ENCODE results near the gene VTN. TPM values are rescaled to one million over a fixed set of nuclear protein-coding genes. Genes with fewer than 3 reads are reported as not detected.
A peak's percentile ranks its signal among the peaks of the same experiment; 100 is the strongest.
"Not testable (repeated sequence)": the region's sequence is repeated elsewhere in the genome, so short reads cannot be mapped to it uniquely, and the experiment has no call there.

Gene VTN
- total RNA-seq, 1 donor from 2014 or later = 1.3 TPM

DNA sequence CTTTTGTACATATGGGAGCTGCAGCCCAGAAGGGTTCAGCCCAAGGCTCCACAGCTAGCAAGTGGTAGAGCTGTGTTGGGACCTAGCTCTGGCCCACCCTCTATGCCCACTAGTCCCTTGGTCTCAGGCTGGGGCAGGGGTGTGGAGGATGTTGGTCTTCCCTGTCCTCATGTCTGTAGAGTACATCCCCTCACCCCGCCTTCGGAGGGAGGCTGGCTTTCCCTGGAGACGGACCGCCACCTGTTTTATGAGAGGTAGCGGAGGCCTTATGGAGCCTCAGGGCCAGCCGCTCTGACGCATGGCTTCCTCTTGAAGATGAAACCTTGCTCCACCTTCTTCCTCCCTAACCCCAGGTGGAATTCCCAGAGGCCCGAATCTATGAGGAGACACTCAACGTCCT lies 26.1 kb downstream of the VTN start:
- intact Hi-C loops (cut with DNase I) = no loop called here
- peaks cover 31% of the 10 kb centered on the region for H3K4me1 ChIP-seq
- no peak overlapping the region for H3K27ac ChIP-seq
- TF ChIP-seq, protein P1, sequence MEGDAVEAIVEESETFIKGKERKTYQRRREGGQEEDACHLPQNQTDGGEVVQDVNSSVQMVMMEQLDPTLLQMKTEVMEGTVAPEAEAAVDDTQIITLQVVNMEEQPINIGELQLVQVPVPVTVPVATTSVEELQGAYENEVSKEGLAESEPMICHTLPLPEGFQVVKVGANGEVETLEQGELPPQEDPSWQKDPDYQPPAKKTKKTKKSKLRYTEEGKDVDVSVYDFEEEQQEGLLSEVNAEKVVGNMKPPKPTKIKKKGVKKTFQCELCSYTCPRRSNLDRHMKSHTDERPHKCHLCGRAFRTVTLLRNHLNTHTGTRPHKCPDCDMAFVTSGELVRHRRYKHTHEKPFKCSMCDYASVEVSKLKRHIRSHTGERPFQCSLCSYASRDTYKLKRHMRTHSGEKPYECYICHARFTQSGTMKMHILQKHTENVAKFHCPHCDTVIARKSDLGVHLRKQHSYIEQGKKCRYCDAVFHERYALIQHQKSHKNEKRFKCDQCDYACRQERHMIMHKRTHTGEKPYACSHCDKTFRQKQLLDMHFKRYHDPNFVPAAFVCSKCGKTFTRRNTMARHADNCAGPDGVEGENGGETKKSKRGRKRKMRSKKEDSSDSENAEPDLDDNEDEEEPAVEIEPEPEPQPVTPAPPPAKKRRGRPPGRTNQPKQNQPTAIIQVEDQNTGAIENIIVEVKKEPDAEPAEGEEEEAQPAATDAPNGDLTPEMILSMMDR (IDR thresholded peaks at IDR 0.05) = no peak
- H3K27me3 ChIP-seq (ENCODE audit: low read depth) = no peaks in the 10 kb centered on the region
- ATAC-seq (no peak), DNase-seq (no peak)
- H3K9me3 ChIP-seq = no peaks in the 10 kb centered on the region
- H3K36me3 ChIP-seq = peaks cover 97% of the 10 kb centered on the region
- H3K4me3 ChIP-seq = no peak overlapping the region

DNA sequence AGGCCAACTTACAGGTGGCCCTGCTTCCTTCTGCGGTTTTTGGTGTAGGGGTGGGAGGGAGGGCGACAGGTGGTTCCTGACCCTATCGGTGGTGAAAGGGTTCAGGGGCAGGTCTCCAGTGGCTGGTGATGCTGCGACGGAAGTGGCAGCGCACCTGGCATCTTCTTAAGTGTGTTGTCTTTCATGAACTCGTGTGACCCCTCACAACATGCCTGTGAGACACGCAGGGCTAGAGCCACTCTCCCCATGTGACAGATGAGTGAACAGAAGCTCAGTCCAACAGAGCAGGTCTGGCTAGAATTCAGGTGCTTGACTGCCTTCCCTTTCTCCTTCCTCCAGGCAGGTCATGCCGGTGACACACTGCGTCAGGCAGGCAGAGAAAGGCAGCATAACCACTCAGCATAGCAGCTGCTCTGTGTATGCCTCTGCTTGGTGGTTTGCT lies 26.6 kb downstream of the VTN start:
- intact Hi-C loops (cut with DNase I) = no loop called here
- TF ChIP-seq, protein P1 (IDR thresholded peaks at IDR 0.05) = no peak
- Histone ChIP-seq H3K4me3 (no peak overlapping the region), H3K36me3 (peaks cover 92% of the 10 kb centered on the region), H3K4me1 (peaks cover 36% of the 10 kb centered on the region), H3K27ac (no peak overlapping the region), H3K9me3 (no peaks in the 10 kb centered on the region), H3K27me3 (ENCODE audit: low read depth) (no peaks in the 10 kb centered on the region)
- DNase-seq (no peak), ATAC-seq (no peak)

DNA sequence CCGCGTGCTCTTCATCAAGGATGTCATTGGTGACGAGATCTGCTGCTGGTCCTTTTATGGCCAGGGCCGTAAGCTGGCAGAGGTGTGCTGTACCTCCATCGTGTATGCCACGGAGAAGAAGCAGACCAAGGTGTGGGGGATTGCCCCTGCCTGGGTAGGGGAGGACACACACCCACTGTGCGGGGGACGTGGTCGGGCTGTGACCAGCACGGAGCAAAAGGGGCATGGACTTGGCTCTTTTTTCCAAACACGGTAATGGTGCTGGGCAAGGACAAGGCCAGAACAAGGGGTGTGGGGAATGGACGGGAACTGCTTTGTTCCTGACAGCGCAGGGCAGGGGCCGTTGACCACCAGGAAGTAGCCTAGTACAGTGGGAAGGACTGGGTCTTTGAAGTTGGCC lies 27.8 kb downstream of the VTN start:
- Histone ChIP-seq H3K36me3 (peaks cover 80% of the 10 kb centered on the region), H3K4me3 (no peak overlapping the region), H3K27me3 (ENCODE audit: low read depth) (no peaks in the 10 kb centered on the region), H3K27ac (no peak overlapping the region), H3K4me1 (peaks cover 45% of the 10 kb centered on the region), H3K9me3 (no peaks in the 10 kb centered on the region)
- DNase-seq (no peak), ATAC-seq (no peak)
- TF ChIP-seq, protein P1 (IDR thresholded peaks at IDR 0.05) = no peak
- intact Hi-C loops (cut with DNase I) = no loop called here

DNA sequence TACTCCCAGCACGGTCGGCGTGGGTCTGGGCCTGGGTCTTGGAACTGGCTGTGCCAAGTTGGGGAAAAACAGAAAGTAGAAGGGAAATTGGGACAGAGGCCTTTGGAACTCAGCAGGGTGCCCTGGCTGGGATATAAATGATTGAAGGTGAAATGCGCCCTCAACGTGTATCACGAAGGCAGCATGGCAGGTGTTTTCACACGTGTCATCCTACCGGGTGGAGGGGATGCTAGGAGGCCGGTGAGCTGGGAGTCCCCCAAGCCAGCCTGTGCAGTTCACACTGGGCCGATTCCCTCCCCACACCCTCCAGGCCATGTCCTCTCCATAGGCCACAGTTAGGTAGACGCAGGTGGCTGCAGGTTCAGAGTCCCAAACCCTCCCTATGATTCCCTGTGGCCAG lies 28.6 kb downstream of the VTN start:
- Histone ChIP-seq H3K27me3 (ENCODE audit: low read depth) (no peaks in the 10 kb centered on the region), H3K4me3 (no peak overlapping the region), H3K4me1 (peaks cover 45% of the 10 kb centered on the region), H3K36me3 (peaks cover 73% of the 10 kb centered on the region), H3K27ac (no peak overlapping the region), H3K9me3 (no peaks in the 10 kb centered on the region)
- ATAC-seq (no peak), DNase-seq (no peak)
- TF ChIP-seq, protein P1 (IDR thresholded peaks at IDR 0.05) = no peak
- intact Hi-C loops (cut with DNase I) = no loop called here

DNA sequence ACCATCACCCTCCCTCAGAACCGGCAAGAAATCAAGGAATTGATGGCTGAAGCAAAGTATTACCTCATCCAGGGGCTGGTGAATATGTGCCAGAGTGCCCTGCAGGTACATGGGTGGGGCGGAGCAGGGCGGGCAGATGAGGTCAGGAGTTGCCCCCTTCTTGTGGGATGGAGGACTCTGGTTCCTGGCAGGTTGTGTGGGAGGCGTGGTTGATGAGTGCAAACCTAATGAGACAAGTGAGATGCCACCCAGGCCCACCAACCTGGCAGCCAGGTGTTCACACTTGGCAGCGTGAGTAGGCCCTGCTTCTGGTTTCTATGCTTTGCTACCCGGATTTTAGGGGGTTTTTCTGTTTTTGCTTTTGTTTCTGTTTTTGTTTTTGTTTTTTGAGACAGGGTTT lies 29.7 kb downstream of the VTN start:
- intact Hi-C loops (cut with DNase I) = no loop called here
- Histone ChIP-seq H3K4me3 (no peak overlapping the region), H3K27me3 (ENCODE audit: low read depth) (no peaks in the 10 kb centered on the region), H3K27ac (no peak overlapping the region), H3K36me3 (peaks cover 61% of the 10 kb centered on the region), H3K4me1 (peaks cover 39% of the 10 kb centered on the region), H3K9me3 (no peaks in the 10 kb centered on the region)
- TF ChIP-seq, protein P1 (IDR thresholded peaks at IDR 0.05) = no peak
- no peak for DNase-seq
- ATAC-seq = no peak

DNA sequence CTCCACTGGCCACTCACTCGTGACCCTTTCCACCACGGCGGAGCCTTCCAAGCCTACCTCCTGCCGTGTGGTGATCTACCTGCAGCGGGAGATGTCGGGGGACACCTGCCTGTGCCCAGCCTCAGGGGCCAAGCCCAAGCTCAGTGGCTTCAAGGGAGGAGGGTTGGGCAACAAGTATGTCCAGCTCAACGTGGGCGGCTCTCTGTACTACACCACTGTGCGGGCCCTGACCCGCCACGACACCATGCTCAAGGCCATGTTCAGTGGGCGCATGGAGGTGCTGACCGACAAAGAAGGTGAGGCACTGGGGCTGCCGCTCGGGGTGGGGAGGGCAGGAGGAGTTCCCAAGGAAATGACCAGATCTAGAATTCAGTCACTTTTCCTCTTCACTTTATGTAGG lies 30.7 kb downstream of the VTN start:
- Histone ChIP-seq H3K27me3 (ENCODE audit: low read depth) (no peaks in the 10 kb centered on the region), H3K9me3 (no peaks in the 10 kb centered on the region), H3K36me3 (peaks cover 52% of the 10 kb centered on the region), H3K27ac (no peak overlapping the region), H3K4me1 (peaks cover 42% of the 10 kb centered on the region), H3K4me3 (no peak overlapping the region)
- TF ChIP-seq, protein P1 (IDR thresholded peaks at IDR 0.05) = no peak
- DNase-seq (no peak), ATAC-seq (no peak)
- intact Hi-C loops (cut with DNase I) = no loop called here

DNA sequence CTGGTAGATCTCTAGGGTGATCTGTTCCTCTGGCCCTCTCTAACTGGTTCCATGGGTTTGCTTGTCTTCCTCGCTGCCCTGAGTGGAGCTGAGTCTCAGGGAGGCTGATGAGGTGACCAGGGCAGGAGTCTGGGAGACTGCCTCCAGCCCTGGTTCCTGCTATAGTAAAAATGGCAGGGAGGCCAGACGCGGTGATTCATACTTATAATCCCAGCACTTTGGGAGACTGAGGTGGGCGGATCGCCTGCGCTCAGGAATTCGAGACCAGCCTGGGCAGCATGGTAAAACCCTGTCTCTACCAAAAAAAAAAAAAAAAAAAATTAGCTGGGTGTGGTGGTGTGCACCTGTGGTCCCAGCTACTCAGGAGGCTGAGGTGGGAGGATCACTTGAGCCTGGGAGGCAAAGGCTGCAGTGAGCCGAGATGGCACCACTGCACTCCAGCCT lies 31.3 kb downstream of the VTN start:
- Histone ChIP-seq H3K27ac (peak overlapping the region; percentile 51), H3K36me3 (peaks cover 45% of the 10 kb centered on the region), H3K4me1 (peaks cover 49% of the 10 kb centered on the region)
- H3K9me3 ChIP-seq; ATAC-seq; DNase-seq; intact Hi-C loops (cut with DNase I); H3K4me3 ChIP-seq; H3K27me3 ChIP-seq (ENCODE audit: low read depth): not testable (repeated sequence)

Measured in lower lobe of right lung (tissue), 2 donors.